K562 (cell line): ENCODE results near the gene HPS5. TPM values are rescaled to one million over a fixed set of nuclear protein-coding genes. Genes with fewer than 3 reads are reported as not detected.

ENCODE experiments used
- CBFA2T2 ChIP-seq: fragments of 450-650 bp; conservative IDR thresholded peaks from 2 replicates; pipeline ENCODE4 v1.6.1; 2017; ENCODE audit warnings: mild to moderate bottlenecking
- NR4A1 ChIP-seq, 2 experiments: fragments of 250-450 bp in 1 of 2; fragments of 450-650 bp in 1 of 2; sonication (Bioruptor Pico) in 1 of 2; IDR thresholded peaks; 2 replicates each; pipeline versions ENCODE4 v1.4.0 to v1.6.1; 2016 to 2020; ENCODE audit warnings: mild to moderate bottlenecking in 2 of 2, missing compliant biosample characterization in 1 of 2, missing genetic modification characterization in 1 of 2, moderate library complexity in 1 of 2
- SIN3A ChIP-seq, 2 experiments: fragments of 150-350 bp in 1 of 2; IDR thresholded peaks; 2 replicates each; pipeline ENCODE4 v1.6.1; 2011 to 2016; ENCODE audit warnings: borderline replicate concordance in 2 of 2, low read depth in 2 of 2, low read length in 2 of 2, mild to moderate bottlenecking in 2 of 2, moderate library complexity in 2 of 2; ENCODE audit not compliant: control insufficient read depth in 1 of 2
- SRF ChIP-seq, 2 experiments: fragments of 250-450, 450-650 bp in 1 of 2; sonication (Bioruptor Pico) in 1 of 2; sonication (generic) in 1 of 2; formaldehyde crosslinking; IDR thresholded peaks; 2 replicates each; pipeline versions ENCODE4 v1.5.0 to v1.5.1; 2020 to 2022; ENCODE audit warnings: mild to moderate bottlenecking in 1 of 2, missing genetic modification reagents in 1 of 2
- TBL1XR1 ChIP-seq, 2 experiments: IDR thresholded peaks; 2 replicates each; pipeline ENCODE4 v1.6.1; 2012; ENCODE audit warnings: improper control_type of control experiment in 2 of 2, low read length in 2 of 2, mild to moderate bottlenecking in 1 of 2
- TEAD4 ChIP-seq, 2 experiments: sonication (generic) in 1 of 2; formaldehyde crosslinking in 1 of 2; IDR thresholded peaks; 2 replicates each; pipeline versions ENCODE4 v1.6.1 to v1.8.0; 2012 to 2022; ENCODE audit warnings: borderline replicate concordance in 1 of 2, inconsistent platforms in 1 of 2, low read length in 1 of 2, mild to moderate bottlenecking in 1 of 2, missing genetic modification reagents in 1 of 2
- TRIM24 ChIP-seq, 2 experiments: fragments of 450-650 bp; IDR thresholded peaks; 2 replicates each; pipeline ENCODE4 v1.6.1; 2016
- XRCC3 ChIP-seq: fragments of 450-650 bp; IDR thresholded peaks from 2 replicates; pipeline ENCODE4 v1.6.1; 2017; ENCODE audit warnings: mild to moderate bottlenecking, moderate library complexity
- polyA plus RNA-seq, 8 experiments: library from polyadenylated mRNA; depleted of rRNA in 4 of 8; stranded (reverse) in 5 of 8; unstranded in 3 of 8; fragments of >200 nt; fragmentation: Nextera tagmentation in 2 of 8; fragmentation: Illumina TruSeq in 1 of 8; extraction: Ambion mirVana in 2 of 8; extraction: Trizol in 1 of 8; gene quantifications; 2 replicates each; pipeline versions ENCODE4 v1.2.1 to v1.2.3, GENCODE V29; 2011 to 2014; ENCODE audit warnings: inconsistent platforms in 1 of 8, missing spikeins in 1 of 8
- total RNA-seq, 7 experiments: library from RNA; depleted of rRNA in 6 of 7; stranded (reverse); fragments of >200 nt in 6 of 7; fragmentation: Illumina TruSeq in 2 of 7; extraction: Trizol in 2 of 7; gene quantifications; 2 replicates each; pipeline versions ENCODE4 v1.2.1 to v1.2.3, GENCODE V29; 2011 to 2021; ENCODE audit warnings: low replicate concordance in 1 of 7
- TF ChIP-seq, protein P1 (sequence below): fragments of 450-650 bp; formaldehyde crosslinking; IDR thresholded peaks from 2 replicates; pipeline ENCODE4 v1.4.0; 2020; ENCODE audit warnings: mild to moderate bottlenecking, moderate library complexity

Gene HPS5
- total and polyA plus RNA-seq, 9 of the 15 experiments (the other 6 are each of a cell fraction or from before 2014, with no cell fraction given): 12.2 to 28.1 (median 16.8) TPM

DNA sequence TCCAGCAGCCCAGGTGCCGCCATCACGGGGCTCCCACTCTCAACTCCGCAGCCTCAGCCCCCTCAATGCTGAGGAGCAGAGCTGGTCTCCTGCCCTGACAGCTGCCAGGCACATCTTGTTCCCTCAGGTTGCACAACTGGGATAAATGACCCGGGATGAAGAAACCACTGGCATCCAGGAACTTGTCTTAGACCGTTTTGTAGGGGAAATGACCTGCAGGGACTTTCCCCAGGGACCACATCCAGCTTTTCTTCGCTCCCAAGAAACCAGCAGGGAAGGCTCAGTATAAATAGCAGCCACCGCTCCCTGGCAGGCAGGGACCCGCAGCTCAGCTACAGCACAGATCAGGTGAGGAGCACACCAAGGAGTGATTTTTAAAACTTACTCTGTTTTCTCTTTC is 56.0 kb downstream of the HPS5 start, which contains the start of gene SAA1 (continued):
- TF ChIP-seq, protein P1, sequence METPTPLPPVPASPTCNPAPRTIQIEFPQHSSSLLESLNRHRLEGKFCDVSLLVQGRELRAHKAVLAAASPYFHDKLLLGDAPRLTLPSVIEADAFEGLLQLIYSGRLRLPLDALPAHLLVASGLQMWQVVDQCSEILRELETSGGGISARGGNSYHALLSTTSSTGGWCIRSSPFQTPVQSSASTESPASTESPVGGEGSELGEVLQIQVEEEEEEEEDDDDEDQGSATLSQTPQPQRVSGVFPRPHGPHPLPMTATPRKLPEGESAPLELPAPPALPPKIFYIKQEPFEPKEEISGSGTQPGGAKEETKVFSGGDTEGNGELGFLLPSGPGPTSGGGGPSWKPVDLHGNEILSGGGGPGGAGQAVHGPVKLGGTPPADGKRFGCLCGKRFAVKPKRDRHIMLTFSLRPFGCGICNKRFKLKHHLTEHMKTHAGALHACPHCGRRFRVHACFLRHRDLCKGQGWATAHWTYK (CRISPR knock-in tag): no peak
- TF ChIP-seq NR4A1 (CRISPR knock-in tag; IDR thresholded peaks at IDR 0.05): no peak
- TF ChIP-seq NR4A1 (tag; IDR thresholded peaks at IDR 0.05): no peak
- TF ChIP-seq XRCC3: no peak
- no peak for TF ChIP-seq TBL1XR1 (IDR thresholded peaks at IDR 0.05; ENCODE audit: low read length in 2 of 2)
- TF ChIP-seq TRIM24 (IDR thresholded peaks at IDR 0.05): no peak
- no peak for TF ChIP-seq SIN3A (IDR thresholded peaks at IDR 0.05; ENCODE audit: borderline replicate concordance in 2 of 2, control insufficient read depth in 1 of 2, low read depth in 2 of 2, low read length in 2 of 2)
- no peak for TF ChIP-seq CBFA2T2
- TF ChIP-seq TEAD4 (IDR thresholded peaks at IDR 0.05; ENCODE audit: low read length): no peak
- no peak for TF ChIP-seq TEAD4 (CRISPR knock-in tag; IDR thresholded peaks at IDR 0.05; ENCODE audit: borderline replicate concordance)
- TF ChIP-seq SRF (CRISPR knock-in tag; IDR thresholded peaks at IDR 0.05): no peak
